Measurements from ENCODE around the gene DPEP2NB.

GRCh38 chr16:68022278-68022727, 6.6 kb upstream of the DPEP2NB start:
- no peak for TF ChIP-seq CTCF (IDR thresholded peaks at IDR 0.05; ENCODE audit: low read depth, low read length)
- TF ChIP-seq EZH2phosphoT487 (IDR thresholded peaks at IDR 0.05; ENCODE audit: low read depth), result no peak

All from OCI-LY3 (cell line).